GM19023 (cell line): ENCODE results near the gene ZFYVE1.
A peak's percentile ranks its signal among the peaks of the same experiment; 100 is the strongest.
"Not testable (repeated sequence)": the region's sequence is repeated elsewhere in the genome, so short reads cannot be mapped to it uniquely, and the experiment has no call there.

Experiments used
- ATAC-seq: cut with Tn5 transposase; IDR thresholded peaks from one replicate; pipeline ENCODE4 v1.9.1; 2021; ENCODE audit warnings: mild to moderate bottlenecking, moderate library complexity; ENCODE audit not compliant: unreplicated experiment

The ZFYVE1 gene, protein sequence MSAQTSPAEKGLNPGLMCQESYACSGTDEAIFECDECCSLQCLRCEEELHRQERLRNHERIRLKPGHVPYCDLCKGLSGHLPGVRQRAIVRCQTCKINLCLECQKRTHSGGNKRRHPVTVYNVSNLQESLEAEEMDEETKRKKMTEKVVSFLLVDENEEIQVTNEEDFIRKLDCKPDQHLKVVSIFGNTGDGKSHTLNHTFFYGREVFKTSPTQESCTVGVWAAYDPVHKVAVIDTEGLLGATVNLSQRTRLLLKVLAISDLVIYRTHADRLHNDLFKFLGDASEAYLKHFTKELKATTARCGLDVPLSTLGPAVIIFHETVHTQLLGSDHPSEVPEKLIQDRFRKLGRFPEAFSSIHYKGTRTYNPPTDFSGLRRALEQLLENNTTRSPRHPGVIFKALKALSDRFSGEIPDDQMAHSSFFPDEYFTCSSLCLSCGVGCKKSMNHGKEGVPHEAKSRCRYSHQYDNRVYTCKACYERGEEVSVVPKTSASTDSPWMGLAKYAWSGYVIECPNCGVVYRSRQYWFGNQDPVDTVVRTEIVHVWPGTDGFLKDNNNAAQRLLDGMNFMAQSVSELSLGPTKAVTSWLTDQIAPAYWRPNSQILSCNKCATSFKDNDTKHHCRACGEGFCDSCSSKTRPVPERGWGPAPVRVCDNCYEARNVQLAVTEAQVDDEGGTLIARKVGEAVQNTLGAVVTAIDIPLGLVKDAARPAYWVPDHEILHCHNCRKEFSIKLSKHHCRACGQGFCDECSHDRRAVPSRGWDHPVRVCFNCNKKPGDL

DNA sequence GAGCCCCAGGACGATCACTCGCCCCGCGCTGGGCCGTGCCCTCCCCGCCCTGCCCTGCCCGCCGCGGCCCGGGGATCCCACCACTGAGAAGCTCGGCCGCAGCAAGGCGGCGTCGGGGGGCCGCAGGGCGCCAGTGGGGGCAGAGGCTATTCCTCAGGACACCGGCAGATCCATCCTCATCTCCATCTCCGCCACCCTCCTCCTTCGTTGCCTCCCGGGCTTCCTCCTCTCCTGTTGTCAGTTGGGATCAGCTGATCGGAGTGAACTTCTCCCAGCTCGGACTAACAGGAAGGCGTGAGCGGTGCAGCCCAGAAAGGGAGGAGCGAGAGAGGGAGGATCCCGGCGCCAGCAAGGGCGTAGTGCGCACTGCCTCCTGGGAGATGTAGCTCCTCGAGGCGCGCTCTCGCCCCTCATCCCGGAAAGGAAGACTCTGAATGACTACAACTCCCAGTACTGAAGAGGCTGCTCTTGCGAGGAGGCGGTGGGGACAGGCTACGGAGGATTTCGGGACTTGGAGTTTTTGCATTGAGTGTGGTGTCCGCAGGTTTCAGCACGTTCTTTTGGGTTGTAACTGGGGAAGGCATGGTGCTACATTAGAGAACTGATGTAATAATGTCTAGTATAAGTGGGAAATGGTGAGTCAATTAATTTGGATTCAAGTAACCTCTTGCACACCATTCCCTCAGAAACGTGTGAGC, at the start of gene ZFYVE1:
TSS of gene ZFYVE1 (minus strand) at position 262 of the 698 bp plus-strand sequence. CDS start 2,598 bp downstream, outside the sequence.
- ATAC-seq = peak; percentile 96

DNA sequence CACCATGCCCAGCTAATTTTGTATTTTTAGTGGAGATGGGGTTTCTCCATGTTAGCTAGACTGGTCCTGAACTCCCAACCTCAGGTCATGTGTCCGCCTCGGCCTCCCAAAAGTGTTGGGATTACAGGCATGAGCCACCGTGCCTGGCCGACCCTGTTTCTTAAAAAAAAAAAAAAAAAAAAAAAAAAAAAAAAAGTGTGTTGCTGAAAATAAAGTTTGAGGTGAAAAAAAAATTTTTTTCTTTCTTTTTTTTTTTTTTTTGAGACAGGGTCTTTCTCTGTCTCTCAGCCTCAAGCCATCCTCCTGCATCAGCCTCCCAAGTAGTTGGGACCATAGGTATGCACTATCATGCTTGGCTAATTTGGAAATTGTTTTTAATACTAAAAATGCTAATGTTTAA, 42.7 kb upstream of the ZFYVE1 start:
- ATAC-seq = no peak

DNA sequence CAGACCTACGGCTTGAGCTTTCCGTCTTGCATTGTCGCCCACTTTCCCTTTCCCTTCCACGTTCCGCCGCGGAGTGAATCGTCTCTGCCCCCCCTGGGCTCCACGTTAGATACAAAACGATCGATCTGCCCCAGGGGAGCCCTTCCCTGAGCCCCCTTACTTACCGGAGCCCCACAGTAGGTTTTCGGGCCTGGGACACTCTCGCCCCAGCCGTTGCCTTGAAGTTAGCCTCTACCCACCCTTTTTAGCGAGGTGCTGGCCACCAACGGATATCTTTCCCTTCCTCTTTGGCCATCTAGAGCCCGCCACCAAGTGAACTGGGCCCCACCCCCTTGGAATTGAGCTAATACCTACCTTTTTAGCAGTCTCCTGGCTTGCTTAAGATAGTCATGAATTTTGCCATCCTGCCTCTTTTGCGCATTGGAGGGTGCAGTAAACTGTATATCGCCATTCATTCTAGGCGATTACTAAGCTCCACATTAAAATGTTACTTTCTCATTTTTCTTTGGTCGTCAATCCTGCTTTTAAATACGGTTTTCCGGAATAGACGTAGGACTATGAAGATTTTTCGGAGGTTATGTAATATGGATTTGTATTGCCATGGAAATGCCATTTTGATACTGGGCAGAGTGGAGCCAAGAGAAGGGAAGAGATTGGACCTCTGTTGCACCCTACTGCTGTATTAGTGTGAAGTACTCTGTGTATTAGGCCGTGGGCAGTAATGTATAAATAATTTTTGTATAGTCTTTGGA, 32.2 kb upstream of the ZFYVE1 start:
- peak; percentile 3 for ATAC-seq

DNA sequence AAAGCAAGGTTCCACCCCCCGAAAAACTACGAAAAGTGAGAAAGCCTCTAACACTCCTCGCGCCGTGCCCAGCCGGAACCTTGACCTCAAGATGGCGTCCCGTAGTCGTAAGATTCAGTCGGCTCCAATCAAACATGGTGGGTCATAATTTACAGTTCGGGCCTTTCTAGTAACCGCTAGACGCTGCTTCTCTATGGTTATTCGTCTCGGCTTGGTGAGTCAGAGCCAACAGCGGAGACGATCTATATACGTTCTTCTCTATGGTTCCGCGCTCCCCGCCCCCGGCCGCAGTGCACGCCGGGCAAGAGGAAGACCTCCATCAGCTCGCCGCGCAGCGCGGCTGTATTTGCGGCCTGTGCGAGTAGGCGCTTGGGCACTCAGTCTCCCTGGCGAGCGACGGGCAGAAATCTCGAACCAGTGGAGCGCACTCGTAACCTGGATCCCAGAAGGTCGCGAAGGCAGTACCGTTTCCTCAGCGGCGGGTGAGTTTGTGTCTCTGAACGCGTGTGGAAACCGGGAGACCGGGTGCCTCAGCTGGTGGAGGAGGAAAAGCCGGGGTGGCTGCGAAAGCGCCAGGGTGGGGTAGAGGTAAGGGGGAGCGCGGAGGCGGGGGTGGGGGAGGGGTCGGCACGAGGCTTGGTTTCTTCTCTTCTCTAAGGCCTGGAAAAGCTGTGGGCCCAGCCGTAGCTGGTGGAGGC, 31.5 kb upstream of the ZFYVE1 start, which contains the start of gene RBM25:
TSS of gene RBM25 (plus strand) at position 311 of the 698 bp plus-strand sequence. CDS start 13,108 bp downstream, outside the sequence.
- ATAC-seq = peak; percentile 90

DNA sequence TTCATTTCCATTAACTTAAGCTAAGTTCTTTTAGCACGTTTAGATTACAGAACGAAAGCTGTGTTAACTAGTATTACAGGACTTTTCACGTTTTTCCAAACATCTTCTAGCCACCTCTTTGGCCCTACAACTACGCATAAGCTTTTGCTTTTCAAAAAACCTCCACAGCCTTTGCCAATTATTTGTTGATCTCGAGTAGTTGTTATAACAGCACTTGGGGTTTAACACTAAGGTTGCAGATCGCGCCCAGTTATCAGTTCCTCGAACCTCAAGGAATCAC, 31.0 kb upstream of the ZFYVE1 start:
- no peak for ATAC-seq

DNA sequence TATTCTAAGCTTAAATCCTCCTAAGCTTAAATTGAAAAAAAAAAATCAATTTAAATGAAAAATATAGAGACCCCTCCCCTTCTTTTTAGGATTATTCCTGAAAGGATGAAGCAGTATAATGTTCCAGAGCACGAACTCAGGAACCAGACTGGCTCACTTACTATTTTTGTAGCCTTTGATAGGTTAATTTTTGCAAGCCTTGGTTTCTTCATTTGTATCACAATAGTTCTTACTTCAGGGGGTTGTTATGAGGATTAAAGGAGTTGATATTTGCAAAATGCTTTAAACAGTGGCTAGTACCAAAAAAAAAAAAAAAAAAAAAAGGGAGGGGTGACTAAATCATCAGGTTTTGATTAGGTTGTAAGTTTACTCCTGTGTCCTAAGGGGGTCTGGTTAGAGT, 28.3 kb upstream of the ZFYVE1 start:
- no peak for ATAC-seq

DNA sequence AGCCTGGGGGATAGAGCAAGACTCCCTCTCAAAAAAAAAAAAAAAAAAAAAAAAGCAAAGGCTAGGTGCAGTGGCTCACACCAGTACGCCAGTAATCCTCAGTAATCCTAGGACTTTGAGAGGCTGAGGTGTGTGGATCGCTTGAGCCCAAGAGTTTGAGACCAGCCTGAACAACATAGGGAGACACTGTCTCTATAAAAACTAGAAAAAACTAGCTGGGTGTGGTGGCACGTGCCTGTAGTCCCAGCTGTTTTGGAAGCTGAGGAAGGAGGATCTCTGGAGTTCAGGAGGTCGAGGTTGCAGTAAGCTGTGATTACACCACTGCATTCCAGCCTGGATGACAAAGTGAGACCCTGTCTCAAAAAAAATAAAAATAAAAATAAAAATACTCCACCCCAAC, 22.5 kb upstream of the ZFYVE1 start:
- ATAC-seq = no peak

DNA sequence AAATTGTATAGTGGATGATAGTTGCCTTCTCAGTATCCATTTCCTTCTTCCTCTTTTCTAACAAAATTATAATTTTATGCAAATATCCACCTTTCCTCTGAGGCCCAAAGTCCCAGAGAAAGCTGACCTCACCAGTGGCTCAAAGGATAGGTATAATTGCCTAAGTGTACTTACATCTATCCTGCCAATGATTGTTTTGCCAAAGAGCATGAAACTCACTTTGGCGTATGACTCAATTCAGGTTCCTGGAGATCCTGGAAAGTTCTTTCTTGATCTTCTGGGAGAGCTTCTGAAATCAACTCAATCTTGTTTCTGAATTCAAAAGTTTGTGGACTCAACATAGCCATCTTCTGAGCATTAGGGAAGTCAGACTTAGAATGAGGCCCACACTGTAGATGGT, 20.9 kb upstream of the ZFYVE1 start:
- ATAC-seq = no peak

DNA sequence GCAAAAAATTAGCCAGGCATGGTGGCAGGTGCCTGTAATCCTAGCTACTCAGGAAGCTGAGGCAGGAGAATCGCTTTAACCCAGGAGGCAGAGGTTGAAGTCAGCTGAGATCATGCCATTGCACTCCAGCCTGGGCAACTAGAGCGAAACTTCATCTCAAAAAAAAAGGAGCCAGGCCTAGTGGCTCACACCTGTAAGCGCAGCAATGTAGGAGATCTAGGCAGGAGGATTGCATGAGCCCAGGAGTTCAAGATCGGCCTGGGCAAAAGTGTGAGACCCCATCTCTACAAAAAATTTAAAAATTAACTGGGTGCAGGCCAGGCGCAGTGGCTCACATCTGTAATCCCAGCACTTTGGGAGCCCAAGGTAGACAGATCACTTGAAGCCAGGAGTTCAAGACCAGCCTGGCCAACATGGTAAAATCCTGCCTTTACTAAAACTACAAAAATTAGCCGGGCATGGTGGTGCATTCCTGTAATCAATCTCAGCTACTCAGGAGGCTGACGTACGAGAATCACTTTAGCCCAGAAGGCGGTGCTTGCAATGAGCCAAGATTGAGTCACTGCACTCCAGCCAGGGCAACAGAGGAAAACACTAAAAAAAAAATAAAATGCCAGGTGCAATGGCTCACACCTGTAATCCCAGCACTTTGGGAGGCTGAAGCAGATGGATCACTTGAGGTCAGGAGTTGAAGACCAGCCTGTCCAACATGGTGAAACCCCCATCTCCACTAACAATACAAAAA, 10.0 kb upstream of the ZFYVE1 start:
- ATAC-seq = not testable (repeated sequence)

DNA sequence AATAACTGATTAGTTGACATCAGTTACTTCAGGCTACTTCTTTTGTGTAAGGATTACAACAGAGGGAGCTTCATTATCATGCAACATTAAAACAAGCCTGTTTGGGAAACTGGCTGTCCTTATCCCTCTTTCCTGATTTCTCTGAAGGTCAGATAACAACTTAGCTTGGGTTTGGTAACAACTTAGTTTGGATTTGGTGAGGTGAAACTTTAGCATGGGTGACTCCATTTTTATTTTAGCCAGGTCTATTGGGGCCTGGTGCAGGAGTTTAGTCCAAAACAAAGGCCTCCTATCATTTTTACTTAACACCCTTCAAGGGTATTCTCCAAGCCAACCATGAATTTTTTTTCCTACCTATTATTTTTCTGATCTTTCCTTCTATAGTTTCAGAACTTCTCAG, 1.1 kb upstream of the ZFYVE1 start:
- no peak for ATAC-seq

DNA sequence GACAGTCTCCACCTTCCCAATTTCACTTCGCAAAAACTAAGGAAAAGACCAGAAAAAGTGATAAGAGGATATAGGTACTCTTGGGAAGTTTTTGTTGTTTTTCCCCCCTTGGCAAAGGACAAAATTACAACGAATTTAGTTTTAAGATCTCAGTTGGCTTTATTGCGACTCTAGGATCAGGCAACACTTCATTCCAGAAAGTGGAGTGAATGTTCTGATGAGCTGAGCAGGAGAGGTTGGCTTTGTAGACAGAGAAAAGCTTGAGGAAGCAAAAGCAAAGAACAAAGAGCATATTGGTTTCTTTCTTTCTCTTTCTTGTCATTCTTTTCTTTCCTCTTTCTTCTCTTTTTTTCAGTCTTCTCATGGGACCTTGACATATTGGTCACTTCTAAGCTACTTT, 640 bp upstream of the ZFYVE1 start:
- no peak for ATAC-seq

DNA sequence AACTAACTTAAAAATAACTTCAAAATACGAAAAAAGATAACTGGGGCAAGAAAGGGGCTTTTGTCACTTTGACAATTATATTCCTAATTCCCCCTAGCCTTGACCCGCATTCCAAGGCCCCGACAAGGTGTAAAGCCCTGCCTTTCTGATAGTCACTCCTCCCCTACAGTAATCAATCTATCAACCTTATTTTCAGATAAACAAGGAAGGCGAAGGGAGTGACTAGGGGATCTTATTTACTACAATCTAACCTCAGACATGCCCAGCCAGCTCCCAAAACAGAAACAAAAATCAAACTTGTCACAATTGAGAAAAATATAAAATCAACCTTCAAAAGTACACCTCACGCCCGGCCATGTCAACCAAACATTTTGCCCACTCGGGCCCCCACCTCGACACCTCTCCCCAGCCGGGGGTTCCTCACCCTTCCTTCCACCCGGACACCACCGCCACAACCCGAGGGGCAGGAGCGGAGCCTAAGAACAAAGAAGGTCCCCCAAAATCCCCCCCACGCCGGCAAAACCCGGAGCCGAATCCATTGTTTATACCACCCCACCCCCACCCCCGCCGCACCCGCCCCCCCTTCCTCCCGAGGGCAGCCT, 562 bp downstream of the ZFYVE1 start:
- no peak for ATAC-seq

DNA sequence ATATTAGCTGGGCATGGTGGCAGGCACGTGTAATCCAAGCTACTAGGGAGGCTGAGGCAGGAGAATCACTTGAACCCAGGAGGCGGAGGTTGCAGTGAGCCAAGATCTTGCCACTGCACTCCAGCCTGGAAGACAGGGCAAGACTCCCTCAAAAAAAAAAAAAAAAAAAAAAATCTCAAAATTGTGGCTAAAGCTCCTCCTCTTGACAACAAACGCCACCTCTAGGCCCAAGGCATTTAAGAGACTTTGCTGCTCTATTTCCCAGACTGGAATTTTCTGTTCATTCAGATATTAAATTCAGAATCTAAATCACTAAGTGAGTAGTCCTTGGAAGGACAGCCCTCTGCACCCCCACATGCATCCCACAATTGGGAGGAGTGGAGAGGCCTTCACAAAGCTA, 1.4 kb downstream of the ZFYVE1 start:
- ATAC-seq = no peak

DNA sequence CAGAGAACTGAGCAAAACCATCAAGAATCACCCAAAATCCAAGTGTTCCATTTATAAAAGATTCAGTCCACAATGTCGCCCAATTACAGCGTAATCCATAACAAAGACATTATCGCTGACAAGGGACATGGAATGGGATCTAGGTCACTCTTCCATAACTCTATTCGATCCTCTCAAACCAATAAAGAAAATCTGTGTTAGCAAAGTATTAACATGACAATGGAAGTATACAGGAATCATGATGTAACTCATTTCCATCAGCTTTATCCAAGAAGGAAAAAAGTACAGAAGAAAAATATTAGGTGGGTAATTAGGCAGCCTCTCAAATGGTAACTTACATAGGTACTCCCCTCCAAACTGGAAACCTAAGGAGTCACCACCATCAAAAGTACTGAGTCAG, 4.9 kb downstream of the ZFYVE1 start:
- ATAC-seq = no peak

DNA sequence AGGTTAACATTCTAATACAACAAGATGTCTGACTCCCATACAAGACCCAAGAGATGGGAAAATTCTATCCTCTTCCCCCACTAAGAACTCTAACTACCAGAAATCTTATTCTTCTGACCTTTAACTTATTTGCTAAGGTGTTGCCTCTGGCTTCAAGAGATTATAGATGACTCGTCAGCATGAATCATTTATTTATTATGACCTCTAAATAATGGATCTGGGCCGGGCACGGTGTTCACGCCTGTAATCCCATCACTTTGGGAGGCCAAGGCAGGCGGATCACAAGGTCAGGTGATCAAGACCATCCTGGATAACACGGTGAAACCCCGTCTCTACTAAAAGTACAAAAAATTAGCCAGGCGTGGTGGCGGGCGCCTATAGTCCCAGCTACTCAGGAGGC, 10.9 kb downstream of the ZFYVE1 start:
- not testable (repeated sequence) for ATAC-seq

DNA sequence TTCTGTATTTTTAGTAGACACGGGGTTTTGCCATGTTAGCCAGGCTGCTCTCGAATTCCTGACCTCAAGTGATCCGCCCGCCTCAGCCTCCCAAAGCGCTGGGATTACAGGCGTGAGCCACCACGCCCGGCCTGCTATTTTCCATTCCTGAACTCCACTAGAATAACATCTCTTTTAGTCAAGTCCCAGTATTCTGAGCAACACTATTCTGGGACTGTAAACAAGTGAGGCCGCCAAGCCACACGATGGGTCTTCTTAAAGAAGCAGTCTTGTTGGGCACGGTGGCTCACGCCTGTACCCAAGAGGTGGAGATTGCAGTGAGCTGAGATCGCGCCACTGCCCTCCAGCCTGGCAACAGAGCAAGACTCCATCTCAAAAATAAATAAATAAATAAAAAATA, 11.4 kb downstream of the ZFYVE1 start:
- ATAC-seq = not testable (repeated sequence)

DNA sequence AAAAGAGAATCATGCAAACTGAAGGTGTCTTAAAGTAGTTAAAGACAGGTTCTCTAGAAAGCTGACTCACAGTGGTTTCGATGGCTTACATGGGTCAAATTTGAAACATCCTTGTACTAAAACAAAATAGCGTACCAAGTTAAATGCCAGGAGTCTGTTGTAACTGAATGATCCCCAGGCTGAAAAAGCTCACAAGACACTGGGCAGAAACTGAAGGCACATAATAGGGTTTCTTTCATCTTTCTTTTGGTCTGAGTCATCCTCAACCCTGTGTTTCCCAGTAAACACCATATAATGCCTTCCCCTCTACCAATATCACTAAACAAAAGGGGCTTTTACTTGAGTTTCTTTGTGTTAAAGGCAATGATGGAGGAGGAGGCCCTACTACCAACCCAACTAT, 12.8 kb downstream of the ZFYVE1 start:
- peak; percentile 80 for ATAC-seq

DNA sequence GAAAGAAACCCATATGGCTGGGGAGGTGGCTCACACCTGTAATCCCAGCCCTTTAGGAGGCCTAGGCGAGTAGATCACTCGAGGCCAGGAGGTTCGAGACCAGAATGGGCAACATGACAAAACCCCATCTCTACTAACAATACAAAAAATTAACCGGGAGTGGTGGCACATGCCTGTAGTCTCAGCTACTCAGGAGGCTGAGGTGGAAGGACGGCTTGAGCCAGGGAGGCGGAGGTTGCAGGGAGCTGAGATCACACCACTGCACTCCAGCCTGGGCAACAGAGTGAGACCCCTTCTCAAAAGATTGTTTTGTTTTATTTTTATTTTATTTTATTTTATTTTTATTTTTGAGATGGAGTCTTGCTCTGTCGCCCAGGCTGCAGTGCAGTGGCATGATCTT, 15.7 kb downstream of the ZFYVE1 start:
- not testable (repeated sequence) for ATAC-seq

DNA sequence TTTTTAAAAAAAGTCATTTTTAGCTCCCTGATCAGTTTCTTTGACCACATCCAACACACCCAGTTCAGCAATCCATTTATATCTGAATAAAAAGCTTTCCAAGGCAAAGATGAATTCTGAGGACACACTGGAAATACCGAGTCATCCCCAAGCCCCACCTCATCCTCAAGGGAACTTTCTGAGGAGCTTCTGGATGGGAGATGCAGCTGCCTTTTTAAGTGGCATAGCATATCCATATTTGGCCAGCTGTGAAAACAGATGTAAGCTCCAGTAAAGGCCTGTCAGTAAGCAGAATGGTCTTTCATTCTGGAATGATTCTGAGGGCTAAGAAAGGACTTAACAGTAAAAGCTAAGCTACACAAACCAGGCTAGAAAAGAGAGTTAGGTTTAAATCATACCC, 18.4 kb downstream of the ZFYVE1 start:
- no peak for ATAC-seq
